Activated CD4-positive, alpha-beta memory T cell treated with anti-CD3 and anti-CD28 coated beads for 36 hours (primary cell): ENCODE measurements around the gene TNFAIP8L3. TPM values are rescaled to one million over a fixed set of nuclear protein-coding genes. Genes with fewer than 3 reads are reported as not detected.

Source experiments
- CTCF ChIA-PET: fragments of 350-600 bp; sonication (Branson Sonifier 250); formaldehyde crosslinking; loops from one replicate; lab custom pipeline; 2021; ENCODE audit warnings: antibody characterized with exemption, inconsistent platforms; lab: Charles Lee
- POLR2A ChIA-PET: fragments of 350-600 bp; sonication (Branson Sonifier 250); formaldehyde crosslinking; loops from one replicate; lab custom pipeline; 2021; ENCODE audit warnings: antibody characterized with exemption; lab: Charles Lee
- DNase-seq: peaks from one replicate; pipeline ENCODE4 v3.0.0-alpha.2; 2020
- H3K27ac Mint-ChIP-seq: one replicate; pipeline ENCODE4 v1.8.0; 2021; ENCODE audit warnings: mixed read lengths
- H3K27me3 Mint-ChIP-seq: one replicate; pipeline ENCODE4 v1.8.0; 2021; ENCODE audit warnings: mixed read lengths
- H3K36me3 Mint-ChIP-seq: one replicate; pipeline ENCODE4 v1.8.0; 2021; ENCODE audit warnings: mixed read lengths
- H3K4me1 Mint-ChIP-seq: one replicate; pipeline ENCODE4 v1.8.0; 2021; ENCODE audit warnings: low read depth, mixed read lengths
- H3K4me3 Mint-ChIP-seq: one replicate; pipeline ENCODE4 v1.8.0; 2021; ENCODE audit warnings: mild to moderate bottlenecking, mixed read lengths
- H3K9me3 Mint-ChIP-seq: one replicate; pipeline ENCODE4 v1.8.0; 2021; ENCODE audit warnings: mixed read lengths
- intact Hi-C: fragments of 100-400 bp; cut with micrococcal nuclease; formaldehyde crosslinking; loops from one replicate; pipeline ENCODE4 v1.15.1; 2023
- total RNA-seq, 2 experiments: library from RNA; stranded (reverse); gene quantifications; one replicate each; pipeline ENCODE4 v1.2.3, GENCODE V29; 2021

The TNFAIP8L3 gene
- total RNA-seq, 2 experiments from 2014 or later, result 0.19 TPM; not detected in 1

DNA sequence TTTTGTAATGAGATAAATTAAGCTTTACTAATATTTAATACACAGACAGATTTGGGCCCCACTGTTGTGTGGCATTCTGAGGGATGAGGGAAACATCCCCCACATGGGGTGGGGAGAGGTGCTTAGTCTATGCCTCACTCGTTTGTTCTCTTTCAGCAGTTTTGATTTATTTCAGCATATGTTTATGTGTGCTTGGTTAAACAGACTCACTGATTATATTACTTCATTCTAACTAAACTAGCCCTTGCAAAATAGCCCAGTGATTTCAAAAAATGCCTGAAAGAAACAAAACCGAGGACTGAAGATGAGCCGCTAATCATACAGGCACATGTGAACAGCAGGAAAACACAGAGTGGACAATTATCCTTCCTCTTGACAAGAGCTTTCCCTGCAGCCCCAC is 27.2 kb downstream of the TNFAIP8L3 start:
- intact Hi-C loops, result no loop called here
- CTCF ChIA-PET, result no interaction called here
- Mint-ChIP-seq H3K27ac (no peak overlapping the region), H3K4me1 (peaks cover 2% of the 10 kb centered on the region), H3K27me3 (peaks cover 11% of the 10 kb centered on the region), H3K9me3 (no peaks in the 10 kb centered on the region), H3K36me3 (no peaks in the 10 kb centered on the region), H3K4me3 (no peak overlapping the region)
- no peak for DNase-seq
- POLR2A ChIA-PET, result no interaction called here

- Mint-ChIP-seq H3K27me3 (peaks cover 13% of the 10 kb centered on the region), H3K4me3 (no peak overlapping the region), H3K36me3 (no peaks in the 10 kb centered on the region), H3K4me1 (no peaks in the 10 kb centered on the region), H3K27ac (no peak overlapping the region), H3K9me3 (no peaks in the 10 kb centered on the region)
- DNase-seq, result no peak
- intact Hi-C loops, result no loop called here
- CTCF ChIA-PET, result interaction anchor here (1.1 kb wide), 2 partner anchors 11 to 127 kb away, joined by 3 read pairs; no protein-coding TSS in a partner anchor
- POLR2A ChIA-PET, result no interaction called here
These were observed 28.9 kb downstream of the TNFAIP8L3 start for GRCh38 chr15:51065781-51066180.

- H3K36me3 Mint-ChIP-seq, result no peaks in the 10 kb centered on the region
- no peaks in the 10 kb centered on the region for H3K4me1 Mint-ChIP-seq
- H3K27me3 Mint-ChIP-seq, result peaks cover 13% of the 10 kb centered on the region
- H3K27ac Mint-ChIP-seq, result no peak overlapping the region
- ChIA-PET POLR2A (no interaction called here), CTCF (interaction anchor here (1.1 kb wide), 3 partner anchors 10 to 127 kb away, joined by 3 to 4 read pairs (median 3); no protein-coding TSS in a partner anchor)
- no peak for DNase-seq
- intact Hi-C loops, result no loop called here
- H3K4me3 Mint-ChIP-seq, result no peak overlapping the region
- H3K9me3 Mint-ChIP-seq, result no peaks in the 10 kb centered on the region
These were observed 29.4 kb downstream of the TNFAIP8L3 start for GRCh38 chr15:51065261-51065660.

- H3K4me3 Mint-ChIP-seq, result no peak overlapping the region
- no peaks in the 10 kb centered on the region for H3K9me3 Mint-ChIP-seq
- CTCF ChIA-PET, result no interaction called here
- no peaks in the 10 kb centered on the region for H3K36me3 Mint-ChIP-seq
- no peak overlapping the region for H3K27ac Mint-ChIP-seq
- POLR2A ChIA-PET, result no interaction called here
- H3K27me3 Mint-ChIP-seq, result peaks cover 14% of the 10 kb centered on the region
- no peaks in the 10 kb centered on the region for H3K4me1 Mint-ChIP-seq
- no peak for DNase-seq
- intact Hi-C loops, result no loop called here
These were observed 32.0 kb downstream of the TNFAIP8L3 start for GRCh38 chr15:51062736-51063135.

DNA sequence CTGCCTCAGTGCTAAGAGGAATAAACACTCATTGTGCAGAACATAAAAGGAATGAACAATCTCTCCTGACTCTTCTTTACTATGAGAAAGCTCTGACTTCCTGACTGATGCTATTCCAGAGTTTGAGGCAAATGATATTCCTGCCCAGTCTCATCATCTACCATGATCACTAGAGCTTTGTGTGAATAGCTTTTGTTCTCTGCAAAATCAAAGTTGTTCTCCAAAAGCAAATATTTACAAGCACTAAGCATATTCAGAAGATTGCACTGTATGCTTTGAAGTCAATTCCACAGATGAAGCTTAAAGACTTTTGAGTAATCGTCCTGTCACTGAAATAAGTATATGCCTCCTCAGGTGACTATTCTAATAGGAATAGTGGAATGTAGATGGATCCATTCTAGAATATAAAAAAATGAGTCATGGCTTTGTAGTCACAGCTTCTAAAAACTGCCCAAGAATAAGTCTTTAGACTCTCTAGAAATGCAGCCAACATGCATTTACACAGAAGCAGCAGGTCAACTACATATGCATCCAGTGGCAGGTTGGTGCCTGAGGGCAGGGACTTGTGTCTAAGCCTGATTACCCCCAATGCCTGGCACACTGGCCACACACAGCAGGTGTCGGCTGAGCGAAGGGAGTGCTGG is 34.6 kb downstream of the TNFAIP8L3 start:
- Mint-ChIP-seq H3K27me3 (peaks cover 17% of the 10 kb centered on the region), H3K4me3 (no peak overlapping the region), H3K27ac (no peak overlapping the region), H3K9me3 (no peaks in the 10 kb centered on the region), H3K4me1 (no peaks in the 10 kb centered on the region), H3K36me3 (no peaks in the 10 kb centered on the region)
- intact Hi-C loops, result no loop called here
- CTCF ChIA-PET, result no interaction called here
- POLR2A ChIA-PET, result no interaction called here
- no peak for DNase-seq

DNA sequence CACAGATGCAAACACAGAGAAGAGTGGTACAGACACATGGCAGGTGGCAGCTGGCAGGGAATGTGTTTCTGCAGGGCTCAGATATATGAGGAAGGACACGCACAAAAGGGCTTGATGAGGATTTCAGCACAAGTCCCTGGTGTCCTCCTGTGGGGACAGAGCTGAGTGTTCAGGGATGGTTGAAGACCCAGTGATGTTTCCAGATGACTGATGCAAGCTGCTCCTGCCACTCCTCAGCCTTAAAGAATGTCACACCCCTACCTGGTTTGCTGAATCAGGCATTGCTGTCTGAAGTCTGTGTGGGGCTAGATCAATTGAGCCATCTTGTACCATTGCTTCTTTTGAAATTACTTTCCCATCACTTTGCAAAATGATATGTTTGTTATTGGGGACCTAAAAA is 40.2 kb downstream of the TNFAIP8L3 start:
- intact Hi-C loops, result no loop called here
- no peak for DNase-seq
- no peaks in the 10 kb centered on the region for H3K4me1 Mint-ChIP-seq
- no peaks in the 10 kb centered on the region for H3K9me3 Mint-ChIP-seq
- ChIA-PET CTCF (interaction anchor here (0.7 kb wide), 1 partner anchor 11 kb away, joined by 3 read pairs; no protein-coding TSS in a partner anchor), POLR2A (no interaction called here)
- no peak overlapping the region for H3K4me3 Mint-ChIP-seq
- H3K27ac Mint-ChIP-seq, result no peak overlapping the region
- H3K36me3 Mint-ChIP-seq, result no peaks in the 10 kb centered on the region
- peaks cover 12% of the 10 kb centered on the region for H3K27me3 Mint-ChIP-seq

GRCh38 chr15:51053571-51053970 is 41.1 kb downstream of the TNFAIP8L3 start:
- Mint-ChIP-seq H3K4me3 (no peak overlapping the region), H3K9me3 (no peaks in the 10 kb centered on the region), H3K27ac (no peak overlapping the region), H3K4me1 (no peaks in the 10 kb centered on the region), H3K27me3 (peaks cover 12% of the 10 kb centered on the region), H3K36me3 (no peaks in the 10 kb centered on the region)
- intact Hi-C loops, result no loop called here
- POLR2A ChIA-PET, result interaction anchor here (0.7 kb wide), 1 partner anchor 1954 kb away, joined by 3 read pairs; no protein-coding TSS in a partner anchor
- no peak for DNase-seq
- CTCF ChIA-PET, result no interaction called here

- Mint-ChIP-seq H3K4me1 (no peaks in the 10 kb centered on the region), H3K4me3 (no peak overlapping the region), H3K27me3 (peaks cover 5% of the 10 kb centered on the region), H3K36me3 (no peaks in the 10 kb centered on the region), H3K9me3 (no peaks in the 10 kb centered on the region), H3K27ac (no peak overlapping the region)
- CTCF ChIA-PET, result no interaction called here
- intact Hi-C loops, result no loop called here
- POLR2A ChIA-PET, result no interaction called here
- no peak for DNase-seq
These were observed 42.9 kb downstream of the TNFAIP8L3 start for GRCh38 chr15:51051776-51052175.

- no peaks in the 10 kb centered on the region for H3K4me1 Mint-ChIP-seq
- H3K27ac Mint-ChIP-seq, result no peak overlapping the region
- no peaks in the 10 kb centered on the region for H3K9me3 Mint-ChIP-seq
- H3K36me3 Mint-ChIP-seq, result no peaks in the 10 kb centered on the region
- no peak for DNase-seq
- H3K27me3 Mint-ChIP-seq, result peaks cover 3% of the 10 kb centered on the region
- ChIA-PET CTCF (no interaction called here), POLR2A (no interaction called here)
- intact Hi-C loops, result no loop called here
- no peak overlapping the region for H3K4me3 Mint-ChIP-seq
These were observed 45.6 kb downstream of the TNFAIP8L3 start for GRCh38 chr15:51049081-51049480.

- Mint-ChIP-seq H3K27me3 (peaks cover 3% of the 10 kb centered on the region), H3K36me3 (no peaks in the 10 kb centered on the region), H3K4me3 (no peak overlapping the region), H3K4me1 (no peaks in the 10 kb centered on the region), H3K9me3 (no peaks in the 10 kb centered on the region), H3K27ac (no peak overlapping the region)
- ChIA-PET CTCF (no interaction called here), POLR2A (no interaction called here)
- intact Hi-C loops, result no loop called here
- no peak for DNase-seq
These were observed 46.4 kb downstream of the TNFAIP8L3 start for GRCh38 chr15:51048308-51048707.

DNA sequence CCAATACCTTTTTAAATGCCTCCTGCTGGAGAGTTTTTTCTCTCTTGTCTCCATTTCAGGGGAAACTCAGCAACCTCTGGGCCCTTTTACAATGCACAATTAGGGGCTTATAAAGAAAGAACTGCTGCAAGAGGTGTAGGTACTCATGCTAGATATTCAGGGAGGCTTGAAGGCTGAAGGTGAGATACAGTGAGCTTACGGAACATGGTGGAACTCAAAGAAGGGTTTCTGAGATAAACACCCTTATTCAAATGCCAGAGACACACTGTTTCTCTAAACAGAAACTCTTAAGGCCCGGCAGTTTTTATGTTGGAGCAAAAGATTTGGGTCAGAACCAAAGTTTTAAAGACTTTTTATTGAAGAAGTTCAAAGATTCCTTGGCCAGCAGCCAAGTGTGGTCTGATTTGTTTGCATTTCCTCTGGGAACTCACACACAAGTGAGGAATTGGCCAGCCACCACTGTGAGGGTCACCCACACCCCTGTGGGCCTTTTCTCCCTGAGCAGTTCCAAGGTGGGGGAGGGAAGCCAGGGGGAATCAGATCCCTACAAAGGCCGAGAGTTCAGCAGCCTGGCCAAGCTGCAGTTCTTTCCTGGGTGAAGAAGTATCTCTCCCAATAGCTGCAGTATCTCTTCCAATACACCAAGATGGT is 47.8 kb downstream of the TNFAIP8L3 start:
- no peaks in the 10 kb centered on the region for H3K36me3 Mint-ChIP-seq
- ChIA-PET POLR2A (no interaction called here), CTCF (no interaction called here)
- H3K4me1 Mint-ChIP-seq, result no peaks in the 10 kb centered on the region
- DNase-seq, result no peak
- no peak overlapping the region for H3K27ac Mint-ChIP-seq
- no peak overlapping the region for H3K4me3 Mint-ChIP-seq
- intact Hi-C loops, result no loop called here
- peaks cover 3% of the 10 kb centered on the region for H3K27me3 Mint-ChIP-seq
- no peaks in the 10 kb centered on the region for H3K9me3 Mint-ChIP-seq

- H3K4me3 Mint-ChIP-seq, result no peak overlapping the region
These were observed 48.7 kb downstream of the TNFAIP8L3 start for GRCh38 chr15:51046016-51046415.

More at GRCh38 chr15:51046016-51046415, 48.7 kb downstream of the TNFAIP8L3 start:
- intact Hi-C loops, result no loop called here
- no peak overlapping the region for H3K27ac Mint-ChIP-seq
- H3K9me3 Mint-ChIP-seq, result no peaks in the 10 kb centered on the region
- ChIA-PET CTCF (no interaction called here), POLR2A (no interaction called here)
- no peaks in the 10 kb centered on the region for H3K36me3 Mint-ChIP-seq
- DNase-seq, result no peak
- peaks cover 2% of the 10 kb centered on the region for H3K27me3 Mint-ChIP-seq
- H3K4me1 Mint-ChIP-seq, result no peaks in the 10 kb centered on the region
